GM12864 (cell line): ENCODE results near the gene DHX32.
"Not testable (repeated sequence)": the region's sequence is repeated elsewhere in the genome, so short reads cannot be mapped to it uniquely, and the experiment has no call there.

ENCODE experiments used
- DNase-seq: peaks from one replicate; pipeline ENCODE4 v3.0.0-alpha.2; 2011; ENCODE audit warnings: low read depth
- H3K4me3 ChIP-seq: 2 replicates; pipeline ENCODE4 v1.5.1; 2011; ENCODE audit warnings: mild to moderate bottlenecking, low read depth, low read length, control low read depth
- TF ChIP-seq, protein P1 (sequence below): IDR thresholded peaks from 2 replicates; pipeline ENCODE4 v1.5.1; 2011; ENCODE audit warnings: low read depth, mild to moderate bottlenecking, moderate library complexity, low read length, control low read depth, inconsistent platforms; ENCODE audit errors: missing control alignments

Gene DHX32, protein sequence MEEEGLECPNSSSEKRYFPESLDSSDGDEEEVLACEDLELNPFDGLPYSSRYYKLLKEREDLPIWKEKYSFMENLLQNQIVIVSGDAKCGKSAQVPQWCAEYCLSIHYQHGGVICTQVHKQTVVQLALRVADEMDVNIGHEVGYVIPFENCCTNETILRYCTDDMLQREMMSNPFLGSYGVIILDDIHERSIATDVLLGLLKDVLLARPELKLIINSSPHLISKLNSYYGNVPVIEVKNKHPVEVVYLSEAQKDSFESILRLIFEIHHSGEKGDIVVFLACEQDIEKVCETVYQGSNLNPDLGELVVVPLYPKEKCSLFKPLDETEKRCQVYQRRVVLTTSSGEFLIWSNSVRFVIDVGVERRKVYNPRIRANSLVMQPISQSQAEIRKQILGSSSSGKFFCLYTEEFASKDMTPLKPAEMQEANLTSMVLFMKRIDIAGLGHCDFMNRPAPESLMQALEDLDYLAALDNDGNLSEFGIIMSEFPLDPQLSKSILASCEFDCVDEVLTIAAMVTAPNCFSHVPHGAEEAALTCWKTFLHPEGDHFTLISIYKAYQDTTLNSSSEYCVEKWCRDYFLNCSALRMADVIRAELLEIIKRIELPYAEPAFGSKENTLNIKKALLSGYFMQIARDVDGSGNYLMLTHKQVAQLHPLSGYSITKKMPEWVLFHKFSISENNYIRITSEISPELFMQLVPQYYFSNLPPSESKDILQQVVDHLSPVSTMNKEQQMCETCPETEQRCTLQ

GRCh38 chr10:125881192-125881591 is at the start of gene DHX32:
DHX32 (minus strand) TSS chr10:125881292; CDS start chr10:125880824, 468 bp downstream.
- no peak within 1 kb of the TSS for H3K4me3 ChIP-seq
- no peak for DNase-seq
- TF ChIP-seq, protein P1, sequence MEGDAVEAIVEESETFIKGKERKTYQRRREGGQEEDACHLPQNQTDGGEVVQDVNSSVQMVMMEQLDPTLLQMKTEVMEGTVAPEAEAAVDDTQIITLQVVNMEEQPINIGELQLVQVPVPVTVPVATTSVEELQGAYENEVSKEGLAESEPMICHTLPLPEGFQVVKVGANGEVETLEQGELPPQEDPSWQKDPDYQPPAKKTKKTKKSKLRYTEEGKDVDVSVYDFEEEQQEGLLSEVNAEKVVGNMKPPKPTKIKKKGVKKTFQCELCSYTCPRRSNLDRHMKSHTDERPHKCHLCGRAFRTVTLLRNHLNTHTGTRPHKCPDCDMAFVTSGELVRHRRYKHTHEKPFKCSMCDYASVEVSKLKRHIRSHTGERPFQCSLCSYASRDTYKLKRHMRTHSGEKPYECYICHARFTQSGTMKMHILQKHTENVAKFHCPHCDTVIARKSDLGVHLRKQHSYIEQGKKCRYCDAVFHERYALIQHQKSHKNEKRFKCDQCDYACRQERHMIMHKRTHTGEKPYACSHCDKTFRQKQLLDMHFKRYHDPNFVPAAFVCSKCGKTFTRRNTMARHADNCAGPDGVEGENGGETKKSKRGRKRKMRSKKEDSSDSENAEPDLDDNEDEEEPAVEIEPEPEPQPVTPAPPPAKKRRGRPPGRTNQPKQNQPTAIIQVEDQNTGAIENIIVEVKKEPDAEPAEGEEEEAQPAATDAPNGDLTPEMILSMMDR, result no peak

DNA sequence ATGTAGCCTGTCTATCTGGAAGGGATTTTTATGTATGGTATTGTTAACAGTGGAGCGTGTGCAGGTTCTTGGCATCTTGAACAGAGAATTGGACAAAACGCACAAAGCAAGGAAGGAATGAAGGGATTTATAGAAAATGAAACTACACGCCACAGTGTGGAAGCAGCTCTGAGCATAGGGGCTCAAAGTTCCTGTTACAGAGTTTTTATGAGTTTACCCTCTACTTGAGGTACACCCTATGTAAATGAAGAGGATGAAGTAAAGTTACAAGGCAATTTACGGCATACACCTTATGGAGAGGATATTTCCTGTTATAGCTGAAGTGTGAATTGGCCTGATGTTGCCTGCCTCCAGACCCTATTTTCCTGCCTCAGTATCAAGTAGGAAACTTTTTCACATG is 48.5 kb upstream of the DHX32 start:
- no peak for DNase-seq
- no peak overlapping the region for H3K4me3 ChIP-seq
- TF ChIP-seq, protein P1, result no peak

DNA sequence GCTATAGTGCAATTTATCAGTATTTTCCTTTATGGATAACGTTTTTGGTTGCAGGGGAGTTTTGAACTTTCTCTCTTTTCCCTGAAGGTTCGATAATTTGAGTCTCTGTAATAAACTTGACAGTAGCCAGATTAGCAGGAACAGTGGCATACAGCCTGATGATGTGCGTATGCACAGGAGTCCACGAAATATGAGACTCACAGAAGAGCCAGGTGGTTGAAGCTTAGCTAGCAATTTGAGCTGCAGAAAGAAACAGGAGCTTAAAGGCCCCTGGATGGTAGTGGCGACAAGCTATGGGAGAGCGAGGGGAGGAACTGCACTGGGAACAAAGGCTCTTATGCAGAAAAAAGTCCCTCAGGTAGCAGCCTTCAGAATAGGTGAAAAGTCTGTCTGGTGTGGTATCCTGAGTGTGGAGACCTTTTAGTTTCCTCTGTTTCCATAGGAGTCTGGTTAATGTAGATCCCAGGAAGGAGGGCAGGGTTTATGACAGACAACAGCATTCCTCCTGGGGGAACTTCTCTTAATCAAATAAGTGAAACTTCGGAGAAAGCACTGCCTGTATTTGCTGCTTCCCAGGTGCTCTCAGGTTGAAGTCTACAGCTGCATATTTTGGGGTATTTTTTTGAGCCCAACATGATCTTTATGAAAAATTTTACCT is 48.0 kb upstream of the DHX32 start:
- TF ChIP-seq, protein P1, result no peak
- H3K4me3 ChIP-seq, result no peak overlapping the region
- DNase-seq, result no peak

GRCh38 chr10:125927265-125927664 is 46.2 kb upstream of the DHX32 start:
- H3K4me3 ChIP-seq, DNase-seq: not testable (repeated sequence)

GRCh38 chr10:125926247-125926646 is 45.2 kb upstream of the DHX32 start:
- TF ChIP-seq, protein P1, result no peak
- no peak for DNase-seq
- H3K4me3 ChIP-seq, result no peak overlapping the region

DNA sequence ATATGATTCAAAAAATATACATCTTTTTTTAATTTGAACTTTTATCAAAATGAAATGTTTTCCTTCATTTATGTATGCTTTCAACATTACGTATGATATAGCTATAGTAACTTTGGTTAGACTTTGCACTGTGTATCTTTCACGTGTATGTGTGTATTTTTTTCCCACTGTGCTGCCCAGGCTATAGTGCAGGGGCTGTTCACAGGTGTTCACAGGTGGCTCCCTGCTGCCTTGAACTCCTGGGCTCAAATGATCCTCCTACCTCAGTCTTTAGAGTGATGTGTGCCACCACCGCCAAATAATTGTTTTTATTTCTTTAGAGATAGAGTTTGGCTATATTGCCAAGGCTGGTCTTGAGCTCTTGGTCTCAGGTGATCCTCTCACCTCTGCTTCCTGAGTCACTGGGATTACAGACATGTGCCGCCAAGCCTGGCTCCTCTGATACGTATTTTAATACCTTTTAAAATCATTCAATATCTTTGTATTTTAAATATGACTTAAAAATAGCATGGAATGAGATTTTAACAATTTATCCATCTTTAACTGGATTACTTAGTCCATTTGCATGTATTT is 44.3 kb upstream of the DHX32 start:
- TF ChIP-seq, protein P1, result no peak
- no peak for DNase-seq
- no peak overlapping the region for H3K4me3 ChIP-seq

DNA sequence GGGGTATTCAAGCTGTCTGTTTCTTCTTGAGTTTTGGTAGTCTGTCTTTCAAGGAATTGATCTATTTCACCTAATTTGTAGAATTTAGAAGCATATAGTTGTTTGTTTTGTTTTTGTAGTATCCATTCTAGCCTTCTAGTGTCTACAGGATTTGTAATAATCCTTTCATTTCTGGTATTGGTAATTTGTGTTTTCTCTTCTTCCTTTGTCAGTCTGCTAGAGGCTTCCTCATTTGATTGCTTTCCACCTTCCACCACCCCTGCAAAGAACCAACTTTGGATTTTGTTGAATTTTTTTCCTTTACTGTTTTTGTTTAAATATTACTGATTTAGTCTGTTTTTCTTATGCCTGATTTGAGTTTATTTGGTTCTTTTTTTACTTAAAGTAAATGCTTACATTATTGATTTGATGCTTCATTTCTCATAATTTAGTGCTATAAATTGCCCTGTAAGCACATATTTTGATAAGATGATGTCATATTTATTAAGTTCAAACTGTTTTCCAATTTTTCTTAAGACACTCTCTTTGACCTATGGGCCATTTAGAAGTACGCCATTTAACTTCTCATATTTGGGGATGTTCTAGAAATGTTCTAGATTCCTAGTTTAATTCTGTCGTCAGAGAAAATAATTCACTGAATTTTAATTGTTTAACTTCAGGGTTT is 40.7 kb upstream of the DHX32 start:
- not testable (repeated sequence) for H3K4me3 ChIP-seq, DNase-seq

- DNase-seq, H3K4me3 ChIP-seq: not testable (repeated sequence)
These were observed 36.7 kb upstream of the DHX32 start for GRCh38 chr10:125917704-125918361.
